ENCODE data around the gene SEBOX. TPM values are rescaled to one million over a fixed set of nuclear protein-coding genes. Genes with fewer than 3 reads are reported as not detected.

SEBOX gene
- total and polyA plus RNA-seq, 2 donors (not counting 1 experiment from before 2014, with no cell fraction given) = not detected

DNA sequence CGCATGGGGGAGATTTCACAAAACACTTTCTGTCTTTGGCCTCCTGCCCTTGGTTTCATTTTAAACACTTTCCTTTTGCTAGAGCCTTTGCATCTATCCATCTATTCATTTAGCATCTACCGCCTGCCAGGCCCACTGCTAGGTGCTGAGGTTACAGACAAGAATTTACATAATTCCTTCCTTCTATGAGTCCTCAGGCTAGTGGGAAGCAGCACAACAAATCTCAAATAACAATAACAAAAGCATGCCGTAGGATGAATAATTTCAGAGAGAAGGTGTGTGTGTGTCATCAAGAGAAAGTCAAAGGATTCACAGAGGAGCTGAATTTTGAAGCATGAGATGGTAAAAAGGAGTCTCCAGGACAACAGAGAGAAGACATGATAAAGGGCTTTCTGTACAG lies 47.1 kb upstream of the SEBOX start:
- Mint-ChIP-seq H3K9me3 (ENCODE audit: insufficient read depth) (no peaks in the 10 kb centered on the region), H3K27me3 (peaks cover 22% of the 10 kb centered on the region), H3K4me1 (peaks cover 5% of the 10 kb centered on the region), H3K27ac (no peak overlapping the region), H3K4me3 (no peak overlapping the region)
- Histone ChIP-seq H3K9ac (ENCODE audit: low read length) (no peak overlapping the region), H3K79me2 (ENCODE audit: control insufficient read depth, insufficient read depth, low read length) (no peaks in the 10 kb centered on the region), H3K4me2 (replicated peaks; ENCODE audit: low read depth, low read length, poor library complexity, severe bottlenecking) (no peak overlapping the region), H3K36me3 (replicated peaks in 1 of 2; ENCODE audit: control extremely low read depth in 1 of 2, control insufficient read depth in 1 of 2, extremely low read depth in 1 of 2, insufficient read depth in 2 of 2, low read length in 1 of 2) (no peaks in the 10 kb centered on the region), H2AFZ (ENCODE audit: insufficient read depth, low read depth, low read length, poor library complexity, severe bottlenecking) (no peak overlapping the region), H3K4me3 (ENCODE audit: control extremely low read depth in 1 of 5, extremely low read depth in 1 of 5, insufficient read depth in 1 of 5, low read depth in 2 of 5, low read length in 4 of 5) (no peak overlapping the region), H3K4me1 (ENCODE audit: control insufficient read depth in 2 of 2, insufficient read depth in 2 of 2, low read length in 2 of 2) (peaks cover 3 to 4% of the 10 kb centered on the region in 2 donors), H4K20me1 (ENCODE audit: control insufficient read depth, insufficient read depth, low read length, poor library complexity, severe bottlenecking) (no peaks in the 10 kb centered on the region), H3K27me3 (replicated peaks in 1 of 4; ENCODE audit: control extremely low read depth in 1 of 4, control insufficient read depth in 3 of 4, insufficient read depth in 4 of 4, low read length in 3 of 4) (peaks cover 0 to 3% (median 0%) of the 10 kb centered on the region in 4 experiments), H3K27ac (ENCODE audit: low read length in 2 of 2) (no peak overlapping the region), H3K9me3 (ENCODE audit: control extremely low read depth in 1 of 3, control insufficient read depth in 2 of 3, insufficient read depth in 1 of 3, low read length in 2 of 3) (no peaks in the 10 kb centered on the region)
- WGBS (ENCODE audit: insufficient coverage) = 100% methylated on average over 1 of the region's 3 CpGs
- no peak for TF ChIP-seq EZH2 (IDR thresholded peaks at IDR 0.05; ENCODE audit: borderline replicate concordance, insufficient read depth, low read depth, low read length, poor library complexity, severe bottlenecking)
- TF ChIP-seq, protein P1, sequence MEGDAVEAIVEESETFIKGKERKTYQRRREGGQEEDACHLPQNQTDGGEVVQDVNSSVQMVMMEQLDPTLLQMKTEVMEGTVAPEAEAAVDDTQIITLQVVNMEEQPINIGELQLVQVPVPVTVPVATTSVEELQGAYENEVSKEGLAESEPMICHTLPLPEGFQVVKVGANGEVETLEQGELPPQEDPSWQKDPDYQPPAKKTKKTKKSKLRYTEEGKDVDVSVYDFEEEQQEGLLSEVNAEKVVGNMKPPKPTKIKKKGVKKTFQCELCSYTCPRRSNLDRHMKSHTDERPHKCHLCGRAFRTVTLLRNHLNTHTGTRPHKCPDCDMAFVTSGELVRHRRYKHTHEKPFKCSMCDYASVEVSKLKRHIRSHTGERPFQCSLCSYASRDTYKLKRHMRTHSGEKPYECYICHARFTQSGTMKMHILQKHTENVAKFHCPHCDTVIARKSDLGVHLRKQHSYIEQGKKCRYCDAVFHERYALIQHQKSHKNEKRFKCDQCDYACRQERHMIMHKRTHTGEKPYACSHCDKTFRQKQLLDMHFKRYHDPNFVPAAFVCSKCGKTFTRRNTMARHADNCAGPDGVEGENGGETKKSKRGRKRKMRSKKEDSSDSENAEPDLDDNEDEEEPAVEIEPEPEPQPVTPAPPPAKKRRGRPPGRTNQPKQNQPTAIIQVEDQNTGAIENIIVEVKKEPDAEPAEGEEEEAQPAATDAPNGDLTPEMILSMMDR (IDR thresholded peaks at IDR 0.05) = no peak
- CTCF ChIA-PET = no interaction called here
- intact Hi-C loops (cut with micrococcal nuclease) = no loop called here
- DNase-seq = no peak
- POLR2A ChIA-PET = no interaction called here
- no peak for ATAC-seq (ENCODE audit: low read depth)

DNA sequence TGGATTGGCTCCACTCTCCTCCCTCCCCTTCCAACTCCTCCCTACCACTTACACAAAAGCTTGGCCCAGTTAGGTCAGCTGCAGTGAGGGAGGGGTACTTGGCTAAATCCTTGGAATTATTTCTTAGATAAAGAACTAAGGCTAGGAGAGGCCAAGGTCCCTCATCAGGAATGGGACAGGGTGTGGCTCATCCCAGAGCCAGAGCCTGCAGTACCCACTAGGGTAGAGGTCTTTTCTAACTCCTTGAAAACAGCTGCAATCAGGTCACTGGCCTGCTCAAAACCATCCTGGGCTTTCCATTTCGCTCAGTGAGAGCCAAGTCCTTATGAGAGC lies 42.9 kb upstream of the SEBOX start:
- H3K79me2 ChIP-seq (ENCODE audit: control insufficient read depth, insufficient read depth, low read length) = no peaks in the 10 kb centered on the region
- H3K9ac ChIP-seq (ENCODE audit: low read length) = no peak overlapping the region
- ATAC-seq (ENCODE audit: low read depth) = no peak
- H3K4me2 ChIP-seq (replicated peaks; ENCODE audit: low read depth, low read length, poor library complexity, severe bottlenecking) = no peak overlapping the region
- no peak for DNase-seq
- TF ChIP-seq, protein P1 (IDR thresholded peaks at IDR 0.05) = no peak
- TF ChIP-seq EZH2 (IDR thresholded peaks at IDR 0.05; ENCODE audit: borderline replicate concordance, insufficient read depth, low read depth, low read length, poor library complexity, severe bottlenecking) = no peak
- no peak overlapping the region for H2AFZ ChIP-seq (ENCODE audit: insufficient read depth, low read depth, low read length, poor library complexity, severe bottlenecking)
- intact Hi-C loops (cut with micrococcal nuclease) = loop anchor here (5.0 kb wide), 1 partner anchor 36 kb away; the partner anchor contains the start of genes SARM1 and VTN
- no peak overlapping the region for H3K27ac Mint-ChIP-seq
- no peaks in the 10 kb centered on the region for H4K20me1 ChIP-seq (ENCODE audit: control insufficient read depth, insufficient read depth, low read length, poor library complexity, severe bottlenecking)
- peaks cover 7% of the 10 kb centered on the region for H3K27me3 Mint-ChIP-seq
- H3K4me1 Mint-ChIP-seq = peaks cover 10% of the 10 kb centered on the region
- WGBS (ENCODE audit: insufficient coverage) = 93% methylated on average over 1 of the region's 1 CpG
- no peak overlapping the region for H3K4me3 Mint-ChIP-seq
- peaks cover 0 to 4% (median 0%) of the 10 kb centered on the region in 3 donors for H3K9me3 ChIP-seq (ENCODE audit: control extremely low read depth in 1 of 3, control insufficient read depth in 2 of 3, insufficient read depth in 1 of 3, low read length in 2 of 3)
- POLR2A ChIA-PET = no interaction called here
- peaks cover 8 to 12% of the 10 kb centered on the region in 2 donors for H3K4me1 ChIP-seq (ENCODE audit: control insufficient read depth in 2 of 2, insufficient read depth in 2 of 2, low read length in 2 of 2)
- no peak overlapping the region for H3K4me3 ChIP-seq (ENCODE audit: control extremely low read depth in 1 of 5, extremely low read depth in 1 of 5, insufficient read depth in 1 of 5, low read depth in 2 of 5, low read length in 4 of 5)
- no peak overlapping the region for H3K27ac ChIP-seq (ENCODE audit: low read length in 2 of 2)
- CTCF ChIA-PET = interaction anchor here (2.1 kb wide), 1 partner anchor 9 kb away, joined by 12 read pairs; no protein-coding TSS in a partner anchor
- H3K36me3 ChIP-seq (replicated peaks in 1 of 2; ENCODE audit: control extremely low read depth in 1 of 2, control insufficient read depth in 1 of 2, extremely low read depth in 1 of 2, insufficient read depth in 2 of 2, low read length in 1 of 2) = no peaks in the 10 kb centered on the region
- no peaks in the 10 kb centered on the region for H3K27me3 ChIP-seq (replicated peaks in 1 of 4; ENCODE audit: control extremely low read depth in 1 of 4, control insufficient read depth in 3 of 4, insufficient read depth in 4 of 4, low read length in 3 of 4)
- H3K9me3 Mint-ChIP-seq (ENCODE audit: insufficient read depth) = no peaks in the 10 kb centered on the region

Measured in B cell (primary cell).